ENCODE measurements around the gene SMC1A.

Gene SMC1A

DNA sequence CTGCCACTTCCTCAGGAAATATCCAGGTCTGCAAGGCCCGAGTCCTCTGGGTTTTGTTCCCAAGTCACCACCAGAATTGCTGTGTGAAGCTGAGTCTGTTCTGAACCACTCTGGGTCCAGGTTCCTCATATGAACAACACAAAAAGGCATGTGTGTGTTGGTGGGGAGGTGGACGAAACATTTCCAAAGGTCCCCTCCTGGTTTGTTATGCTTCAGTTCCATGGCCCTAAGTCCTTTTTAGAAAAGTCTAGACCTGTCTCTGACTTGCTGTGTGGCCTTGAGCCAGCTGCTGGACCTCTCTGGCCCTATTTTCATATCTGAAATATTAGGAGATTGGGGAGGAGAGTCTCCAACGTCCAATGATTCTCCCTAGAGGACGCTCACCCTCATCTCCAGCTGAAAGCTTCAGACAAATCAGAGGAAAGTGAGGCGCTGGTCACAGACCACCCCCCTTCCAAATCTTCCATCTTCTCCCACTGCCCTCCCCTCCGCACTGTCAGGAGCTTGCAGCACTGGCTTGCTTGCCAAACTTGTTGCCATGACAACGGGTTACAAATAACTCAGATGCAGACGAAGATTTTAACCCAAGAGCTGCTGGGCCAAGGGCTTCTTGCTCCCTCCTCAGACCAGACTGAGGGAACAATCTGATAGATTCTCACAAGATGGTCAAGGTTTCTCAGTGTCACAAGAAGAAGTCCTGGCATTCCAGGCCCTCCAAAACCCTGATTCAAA, 64.5 kb downstream of the SMC1A start:
- DNase-seq (ENCODE audit: insufficient read length, low spot score) (no peak), FAIRE-seq (peak; percentile 5)
- no peak for TF ChIP-seq SPI1 (IDR thresholded peaks at IDR 0.05; ENCODE audit: low read depth, low read length)
- no peak for TF ChIP-seq POU2F2 (IDR thresholded peaks at IDR 0.05; ENCODE audit: low read depth, low read length)
- no peak for TF ChIP-seq POLR2AphosphoS5 (IDR thresholded peaks at IDR 0.05; ENCODE audit: low read depth, low read length)
- TF ChIP-seq POLR2A (IDR thresholded peaks at IDR 0.05; ENCODE audit: low read depth, low read length): no peak
- TF ChIP-seq PAX5 (IDR thresholded peaks at IDR 0.05; ENCODE audit: insufficient read depth, low read length, severe bottlenecking): no peak
- TF ChIP-seq TAF1 (IDR thresholded peaks at IDR 0.05; ENCODE audit: low read depth, low read length): no peak

DNA sequence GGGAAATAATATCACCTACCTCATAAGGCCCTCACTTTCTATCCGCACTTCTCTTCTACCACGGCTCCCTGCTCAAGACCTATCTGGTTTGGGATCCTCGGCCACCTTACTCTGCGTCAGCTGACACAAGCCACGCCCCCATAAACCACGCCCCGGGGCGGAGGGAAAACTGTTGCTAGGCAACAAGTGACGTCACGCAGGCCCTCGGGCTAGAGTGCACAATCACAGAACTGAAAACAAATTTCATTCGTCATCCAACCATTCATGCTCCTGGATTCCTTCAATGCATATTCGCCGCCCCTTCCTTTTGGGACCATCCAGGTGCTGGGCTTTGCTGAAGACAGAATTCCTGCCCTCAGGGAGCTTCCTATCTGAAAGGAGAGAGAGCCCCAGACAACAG, 66.3 kb downstream of the SMC1A start:
- FAIRE-seq: peak; percentile 13
- TF ChIP-seq POLR2A (IDR thresholded peaks at IDR 0.05; ENCODE audit: low read depth, low read length): no peak
- no peak for TF ChIP-seq TAF1 (IDR thresholded peaks at IDR 0.05; ENCODE audit: low read depth, low read length)
- no peak for TF ChIP-seq PAX5 (IDR thresholded peaks at IDR 0.05; ENCODE audit: insufficient read depth, low read length, severe bottlenecking)
- TF ChIP-seq POU2F2 (IDR thresholded peaks at IDR 0.05; ENCODE audit: low read depth, low read length): no peak
- DNase-seq (ENCODE audit: insufficient read length, low spot score): no peak

DNA sequence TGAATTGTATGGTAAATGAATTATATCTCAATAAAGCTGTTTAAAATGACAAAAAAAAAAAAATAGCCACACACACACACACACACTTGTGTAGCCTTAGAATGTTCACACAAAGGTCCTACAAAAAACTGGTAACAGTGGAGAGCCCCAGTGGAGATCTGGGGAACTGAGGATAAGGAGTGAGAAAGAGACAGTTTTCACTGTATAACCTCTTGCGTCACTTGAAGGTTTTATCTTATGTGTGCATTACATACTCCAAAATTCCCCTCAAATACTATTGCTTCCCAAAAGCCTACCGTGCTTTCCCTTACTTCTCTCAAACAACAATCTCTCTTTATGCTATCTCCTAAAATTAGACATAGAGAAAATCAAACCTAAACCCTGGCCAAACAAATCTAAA, 67.8 kb downstream of the SMC1A start:
- DNase-seq (ENCODE audit: insufficient read length, low spot score) (no peak), FAIRE-seq (no peak)
- TF ChIP-seq TAF1 (IDR thresholded peaks at IDR 0.05; ENCODE audit: low read depth, low read length): no peak
- TF ChIP-seq POU2F2 (IDR thresholded peaks at IDR 0.05; ENCODE audit: low read depth, low read length): no peak
- no peak for TF ChIP-seq POLR2AphosphoS5 (IDR thresholded peaks at IDR 0.05; ENCODE audit: low read depth, low read length)
- TF ChIP-seq SPI1 (IDR thresholded peaks at IDR 0.05; ENCODE audit: low read depth, low read length): no peak
- TF ChIP-seq PAX5 (IDR thresholded peaks at IDR 0.05; ENCODE audit: insufficient read depth, low read length, severe bottlenecking): no peak
- no peak for TF ChIP-seq POLR2A (IDR thresholded peaks at IDR 0.05; ENCODE audit: low read depth, low read length)

DNA sequence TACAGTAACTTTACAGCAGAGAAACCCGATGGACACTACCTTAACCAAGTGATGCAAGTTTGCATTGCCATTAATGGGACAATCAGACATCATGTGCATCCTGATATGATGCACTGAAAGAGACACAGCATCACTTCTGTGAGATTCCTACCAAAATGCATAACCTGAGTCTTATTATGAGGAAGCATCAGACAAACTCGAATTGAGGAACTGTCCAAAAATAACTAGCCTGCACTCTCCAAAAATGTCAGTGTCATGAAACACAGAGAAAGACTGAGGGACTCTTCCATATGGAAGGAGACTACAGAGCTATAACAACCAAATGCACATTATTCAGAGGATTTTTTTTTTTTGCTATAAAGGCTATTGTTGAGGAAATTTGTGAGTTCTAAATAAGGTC, 74.5 kb downstream of the SMC1A start:
- TF ChIP-seq PAX5 (IDR thresholded peaks at IDR 0.05; ENCODE audit: insufficient read depth, low read length, severe bottlenecking) (no peak), SPI1 (IDR thresholded peaks at IDR 0.05; ENCODE audit: low read depth, low read length) (no peak), POLR2A (IDR thresholded peaks at IDR 0.05; ENCODE audit: low read depth, low read length) (no peak), TAF1 (IDR thresholded peaks at IDR 0.05; ENCODE audit: low read depth, low read length) (no peak), POU2F2 (IDR thresholded peaks at IDR 0.05; ENCODE audit: low read depth, low read length) (no peak), POLR2AphosphoS5 (IDR thresholded peaks at IDR 0.05; ENCODE audit: low read depth, low read length) (no peak)
- FAIRE-seq (no peak), DNase-seq (ENCODE audit: insufficient read length, low spot score) (no peak)

DNA sequence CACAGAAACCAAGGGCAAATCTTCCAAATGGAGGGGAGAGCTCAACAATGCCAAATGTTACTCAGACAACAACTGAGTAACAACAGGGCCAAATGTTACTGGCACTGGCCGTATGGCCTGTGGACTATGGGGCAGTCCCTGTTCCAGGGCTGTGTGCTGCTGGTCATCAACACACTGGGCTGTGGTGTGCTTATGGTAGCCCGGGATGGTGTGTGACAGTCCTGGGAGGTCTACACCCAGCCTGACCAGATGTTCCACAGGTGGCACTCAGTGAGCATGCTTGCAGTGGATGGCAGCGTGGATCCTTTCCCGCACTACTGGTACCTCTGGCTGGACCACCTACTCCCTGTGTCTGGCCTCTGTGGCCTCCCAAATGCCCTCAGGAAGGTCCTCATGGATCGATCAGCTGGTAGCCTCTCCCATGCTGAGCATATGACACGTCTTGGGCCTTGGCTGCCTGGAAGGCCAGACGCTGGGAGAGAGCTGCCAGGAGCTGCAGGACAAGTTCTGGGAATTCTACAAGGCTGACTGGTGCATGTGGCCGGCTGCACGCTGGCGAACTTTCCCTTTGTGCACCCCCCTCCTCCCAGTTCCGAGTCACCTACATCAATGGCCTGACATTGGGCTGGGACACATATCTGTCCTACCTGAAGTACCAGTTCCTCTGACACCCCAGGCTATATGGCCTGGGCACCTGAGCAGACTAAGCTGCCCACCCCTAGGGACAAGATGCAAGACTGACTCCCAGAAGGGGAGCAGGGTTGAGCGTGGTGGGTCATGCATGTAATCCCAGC, 81.4 kb downstream of the SMC1A start:
- FAIRE-seq (no peak), DNase-seq (ENCODE audit: insufficient read length, low spot score) (no peak)
- TF ChIP-seq POU2F2 (IDR thresholded peaks at IDR 0.05; ENCODE audit: low read depth, low read length) (no peak), POLR2AphosphoS5 (IDR thresholded peaks at IDR 0.05; ENCODE audit: low read depth, low read length) (no peak), POLR2A (IDR thresholded peaks at IDR 0.05; ENCODE audit: low read depth, low read length) (no peak), PAX5 (IDR thresholded peaks at IDR 0.05; ENCODE audit: insufficient read depth, low read length, severe bottlenecking) (no peak), SPI1 (IDR thresholded peaks at IDR 0.05; ENCODE audit: low read depth, low read length) (no peak), TAF1 (IDR thresholded peaks at IDR 0.05; ENCODE audit: low read depth, low read length) (no peak)

DNA sequence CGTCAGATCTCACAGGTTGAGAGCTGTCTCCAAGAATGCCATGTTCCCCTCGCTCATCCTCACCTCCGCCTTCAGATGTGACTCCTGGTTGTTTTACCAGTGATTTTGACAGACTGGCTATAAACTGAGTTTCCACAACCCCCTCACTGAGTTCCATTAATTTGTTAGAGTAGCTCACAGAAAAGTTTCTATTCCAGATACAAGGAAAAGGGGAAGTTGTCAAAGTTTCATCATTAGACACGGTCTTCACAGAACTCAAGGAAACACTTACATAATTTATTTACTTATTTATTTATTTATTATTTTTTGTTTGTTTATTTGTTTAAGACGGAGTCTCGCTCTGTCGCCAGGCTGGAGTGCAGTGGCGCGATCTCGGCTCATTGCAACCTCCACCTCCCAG, 85.4 kb downstream of the SMC1A start:
- FAIRE-seq (no peak), DNase-seq (ENCODE audit: insufficient read length, low spot score) (no peak)
- TF ChIP-seq POLR2AphosphoS5 (IDR thresholded peaks at IDR 0.05; ENCODE audit: low read depth, low read length) (no peak), POLR2A (IDR thresholded peaks at IDR 0.05; ENCODE audit: low read depth, low read length) (no peak), TAF1 (IDR thresholded peaks at IDR 0.05; ENCODE audit: low read depth, low read length) (no peak), POU2F2 (IDR thresholded peaks at IDR 0.05; ENCODE audit: low read depth, low read length) (no peak), PAX5 (IDR thresholded peaks at IDR 0.05; ENCODE audit: insufficient read depth, low read length, severe bottlenecking) (no peak), SPI1 (IDR thresholded peaks at IDR 0.05; ENCODE audit: low read depth, low read length) (no peak)

DNA sequence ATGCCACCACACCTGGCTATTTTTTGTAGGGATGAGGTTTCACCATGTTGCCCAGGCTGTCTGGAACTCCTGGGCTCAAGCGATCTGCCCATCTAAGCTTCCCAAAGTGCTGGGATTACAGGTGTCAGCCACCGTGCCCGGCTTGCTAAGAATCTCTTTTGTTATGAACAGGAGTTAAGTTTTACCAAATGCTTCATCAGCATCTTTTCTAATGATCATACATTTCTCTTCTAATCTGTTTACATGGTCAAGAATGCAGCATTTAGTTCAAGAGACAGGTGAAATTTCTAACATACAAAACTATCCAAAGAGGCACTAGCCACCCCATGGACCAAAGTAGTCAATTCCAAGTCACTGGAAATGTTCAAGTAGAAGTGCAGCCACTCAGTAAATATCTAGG, 88.6 kb downstream of the SMC1A start:
- FAIRE-seq (no peak), DNase-seq (ENCODE audit: insufficient read length, low spot score) (no peak)
- TF ChIP-seq POLR2AphosphoS5 (IDR thresholded peaks at IDR 0.05; ENCODE audit: low read depth, low read length) (no peak), TAF1 (IDR thresholded peaks at IDR 0.05; ENCODE audit: low read depth, low read length) (no peak), SPI1 (IDR thresholded peaks at IDR 0.05; ENCODE audit: low read depth, low read length) (no peak), PAX5 (IDR thresholded peaks at IDR 0.05; ENCODE audit: insufficient read depth, low read length, severe bottlenecking) (no peak), POLR2A (IDR thresholded peaks at IDR 0.05; ENCODE audit: low read depth, low read length) (no peak), POU2F2 (IDR thresholded peaks at IDR 0.05; ENCODE audit: low read depth, low read length) (no peak)

DNA sequence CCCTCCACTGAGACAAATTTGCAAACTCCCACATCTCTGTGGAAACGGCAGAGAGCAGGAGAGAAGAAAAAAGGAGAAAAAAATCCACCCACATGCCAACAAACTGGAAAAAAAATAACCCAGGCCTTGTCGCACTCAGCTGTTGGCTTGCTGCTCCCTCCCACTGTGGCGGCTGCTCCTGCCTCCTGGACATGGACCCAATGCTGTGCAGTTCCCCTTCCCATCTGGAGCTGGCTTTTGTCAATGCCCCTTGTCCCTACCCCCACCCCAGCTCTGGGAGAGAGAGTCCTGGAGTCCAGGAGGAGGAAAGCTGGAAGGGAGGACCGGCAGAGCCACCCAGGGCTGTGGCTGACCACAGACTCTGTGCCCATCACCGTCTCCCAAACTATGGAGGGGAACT, 90.2 kb downstream of the SMC1A start:
- FAIRE-seq (no peak), DNase-seq (ENCODE audit: insufficient read length, low spot score) (no peak)
- TF ChIP-seq TAF1 (IDR thresholded peaks at IDR 0.05; ENCODE audit: low read depth, low read length) (no peak), POLR2A (IDR thresholded peaks at IDR 0.05; ENCODE audit: low read depth, low read length) (no peak), POU2F2 (IDR thresholded peaks at IDR 0.05; ENCODE audit: low read depth, low read length) (no peak), POLR2AphosphoS5 (IDR thresholded peaks at IDR 0.05; ENCODE audit: low read depth, low read length) (no peak), SPI1 (IDR thresholded peaks at IDR 0.05; ENCODE audit: low read depth, low read length) (no peak), PAX5 (IDR thresholded peaks at IDR 0.05; ENCODE audit: insufficient read depth, low read length, severe bottlenecking) (no peak)

DNA sequence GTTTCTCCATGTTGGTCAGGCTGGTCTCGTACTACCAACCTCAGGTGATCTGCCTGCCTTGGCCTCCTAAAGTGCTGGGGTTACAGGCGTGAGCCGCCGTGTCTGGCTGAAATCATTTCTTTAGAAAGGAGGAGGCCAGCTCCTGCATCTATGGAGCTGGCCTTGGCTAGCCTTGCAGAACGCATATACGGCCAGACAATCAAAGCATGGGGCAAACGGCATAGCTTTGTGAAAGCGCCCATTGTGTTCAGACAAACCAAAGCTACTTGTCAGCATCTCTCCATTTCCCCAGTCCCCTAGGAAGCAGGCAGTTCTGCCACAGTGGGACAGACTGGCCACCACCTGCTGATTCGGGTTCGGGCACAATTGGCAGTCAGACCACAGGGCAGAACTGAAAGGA, 92.1 kb downstream of the SMC1A start:
- DNase-seq (ENCODE audit: insufficient read length, low spot score) (no peak), FAIRE-seq (no peak)
- no peak for TF ChIP-seq PAX5 (IDR thresholded peaks at IDR 0.05; ENCODE audit: insufficient read depth, low read length, severe bottlenecking)
- no peak for TF ChIP-seq POLR2AphosphoS5 (IDR thresholded peaks at IDR 0.05; ENCODE audit: low read depth, low read length)
- no peak for TF ChIP-seq POLR2A (IDR thresholded peaks at IDR 0.05; ENCODE audit: low read depth, low read length)
- TF ChIP-seq TAF1 (IDR thresholded peaks at IDR 0.05; ENCODE audit: low read depth, low read length): no peak
- no peak for TF ChIP-seq POU2F2 (IDR thresholded peaks at IDR 0.05; ENCODE audit: low read depth, low read length)
- no peak for TF ChIP-seq SPI1 (IDR thresholded peaks at IDR 0.05; ENCODE audit: low read depth, low read length)
